Measurements from ENCODE around the gene KIAA1671. TPM values are rescaled to one million over a fixed set of nuclear protein-coding genes. Genes with fewer than 3 reads are reported as not detected.
"Not testable (repeated sequence)": the region's sequence is repeated elsewhere in the genome, so short reads cannot be mapped to it uniquely, and the experiment has no call there.

KIAA1671 gene
- total RNA-seq, 1 experiment from 2014 or later, result 9.6 TPM

DNA sequence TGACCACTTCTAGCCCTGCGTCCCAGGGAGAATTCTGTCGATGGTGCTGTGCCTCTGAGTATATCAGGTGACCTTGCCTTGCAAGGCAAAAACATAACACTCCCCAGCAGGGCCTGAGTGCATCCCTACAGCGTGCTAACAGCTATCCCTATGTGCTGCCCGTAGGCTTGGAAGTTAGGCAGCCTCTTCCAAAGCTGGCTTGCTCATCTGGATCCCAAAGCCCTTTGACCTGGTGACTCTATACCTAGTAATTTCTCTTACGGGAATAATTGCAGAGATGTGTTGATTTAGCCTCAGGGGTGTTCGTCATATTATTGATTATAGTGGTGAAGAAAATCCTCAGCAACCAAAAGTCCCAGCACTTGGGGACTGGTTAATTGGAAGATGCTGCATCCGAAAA lies 214.6 kb downstream of the KIAA1671 start:
- DNase-seq (ENCODE audit: low spot score), result no peak
- in situ Hi-C loops (cut with HindIII; ENCODE audit: low sequenced_read_pairs), result no loop called here

DNA sequence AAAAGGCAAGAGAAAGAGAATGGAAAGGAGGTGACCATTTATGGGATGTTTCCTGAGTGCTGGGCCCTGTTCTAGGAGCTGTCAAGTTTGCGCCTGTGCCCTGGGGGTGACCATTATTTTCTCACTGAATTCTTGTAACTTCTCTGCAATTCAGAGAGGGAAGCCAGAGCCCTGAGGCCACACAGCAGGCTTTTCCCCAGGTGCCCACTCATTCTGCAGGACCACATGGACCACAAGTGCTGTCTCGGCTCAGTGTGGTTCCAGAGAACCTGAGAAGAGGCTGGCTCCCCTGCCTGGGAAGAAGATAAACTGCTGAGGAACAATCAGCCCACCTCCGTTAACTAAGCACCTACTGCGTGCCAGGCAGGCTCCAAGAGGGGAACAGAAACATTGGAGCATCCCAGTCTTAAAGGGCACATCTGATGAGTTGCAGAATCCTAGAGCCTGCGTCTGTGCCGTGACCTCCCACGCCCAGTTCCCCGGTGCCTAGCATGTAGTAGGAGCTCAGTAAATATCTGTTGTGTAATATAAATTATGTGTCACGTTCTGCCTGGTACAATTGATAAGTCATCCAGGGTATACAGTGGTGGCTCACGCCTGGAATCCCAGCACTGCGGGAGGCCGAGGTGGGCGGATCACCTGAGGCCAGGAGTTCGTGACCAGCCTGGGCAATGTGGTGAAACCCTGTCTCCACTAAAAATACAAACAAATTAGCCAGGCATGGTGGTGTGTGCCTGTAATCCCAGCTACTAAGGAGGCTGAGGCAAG lies 215.5 kb downstream of the KIAA1671 start:
- in situ Hi-C loops (cut with HindIII; ENCODE audit: low sequenced_read_pairs), result no loop called here
- DNase-seq (ENCODE audit: low spot score), result no peak

DNA sequence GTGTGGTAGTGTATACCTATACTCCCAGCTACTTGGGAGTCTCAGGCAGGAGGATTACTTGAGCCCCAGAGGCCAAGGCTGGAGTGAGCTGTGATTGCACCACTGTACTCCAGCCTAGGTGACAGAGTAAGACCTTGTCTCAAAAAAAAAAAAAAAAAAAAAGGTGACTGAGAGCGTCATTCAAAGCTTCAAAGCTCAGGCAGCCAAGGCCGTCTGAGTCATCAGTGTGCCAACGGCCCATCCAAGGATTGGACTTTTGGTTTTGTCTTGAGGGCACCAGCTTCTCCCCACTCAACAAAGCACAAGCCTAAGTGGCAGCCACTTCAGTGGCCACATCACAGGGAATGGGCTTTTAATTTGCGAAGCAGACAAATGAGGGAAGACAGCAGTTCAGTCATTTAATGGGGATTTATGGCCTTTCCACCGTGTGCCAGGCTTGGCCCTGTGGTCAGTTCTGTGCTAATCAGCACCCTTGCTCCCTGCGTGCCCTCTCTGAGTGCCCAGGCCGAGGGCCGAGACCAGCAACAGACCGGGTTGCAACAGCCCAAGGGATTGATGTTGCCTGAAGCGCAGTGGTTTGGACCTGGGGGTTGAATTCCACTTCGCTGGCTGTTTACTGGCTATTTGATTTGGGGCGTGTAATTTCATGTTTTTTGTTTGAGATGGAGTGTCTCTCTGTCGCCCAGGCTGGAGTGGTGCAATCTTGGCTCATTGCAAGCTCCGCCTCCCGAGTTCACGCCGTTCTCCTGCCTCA lies 216.9 kb downstream of the KIAA1671 start:
- in situ Hi-C loops (cut with HindIII; ENCODE audit: low sequenced_read_pairs), result no loop called here

DNA sequence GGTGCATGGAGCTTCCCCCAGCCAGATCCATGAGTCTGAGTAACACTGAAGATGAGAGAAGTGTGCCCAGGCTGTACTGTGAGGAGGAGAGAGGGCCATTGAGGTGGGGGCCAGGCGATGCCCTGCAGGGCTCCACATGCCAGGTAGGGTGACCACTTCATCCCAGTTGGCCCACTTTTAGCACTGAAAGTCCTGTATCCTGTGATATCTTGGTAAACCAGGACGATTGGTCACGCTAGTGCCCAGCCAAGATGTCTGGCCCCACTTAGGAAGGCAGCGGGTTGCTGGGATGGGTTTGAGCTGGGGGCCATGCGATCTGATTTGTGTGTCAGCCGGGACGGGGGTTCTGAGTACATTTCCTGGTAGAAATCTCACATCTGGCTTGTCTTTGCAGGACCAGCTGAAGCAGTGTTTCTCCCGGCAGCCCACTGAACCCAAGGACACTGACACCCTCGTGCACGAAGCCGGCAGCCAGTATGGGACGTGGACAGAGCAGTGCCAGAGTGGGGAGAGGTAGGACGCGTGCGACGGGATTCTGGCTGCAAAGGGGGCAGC lies 218.0 kb downstream of the KIAA1671 start:
- in situ Hi-C loops (cut with HindIII; ENCODE audit: low sequenced_read_pairs), result no loop called here
- no peak for DNase-seq (ENCODE audit: low spot score)

More for the DNA sequence above, 216.9 kb downstream of the KIAA1671 start:
- no peak for DNase-seq (ENCODE audit: low spot score)

DNA sequence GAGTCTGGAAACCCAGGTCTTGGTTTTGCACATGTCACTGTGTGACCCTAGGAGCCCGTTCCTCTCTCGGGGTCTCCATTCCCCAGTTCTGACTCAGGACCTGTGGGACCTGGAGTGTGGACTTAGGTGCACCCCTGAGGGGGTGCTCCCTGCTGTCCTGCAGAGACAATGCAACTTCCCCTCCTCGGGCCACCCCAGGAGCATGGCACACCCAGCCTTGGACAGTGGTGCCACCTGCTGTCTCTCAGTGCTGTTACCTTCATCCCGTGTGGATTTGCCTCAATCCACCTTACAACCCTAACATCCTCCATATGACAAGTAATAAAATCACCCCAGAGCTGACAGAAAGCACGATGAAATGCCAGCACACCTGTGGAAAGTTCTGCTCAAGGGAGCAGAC lies 219.6 kb downstream of the KIAA1671 start:
- DNase-seq (ENCODE audit: low spot score), result no peak
- in situ Hi-C loops (cut with HindIII; ENCODE audit: low sequenced_read_pairs), result no loop called here

DNA sequence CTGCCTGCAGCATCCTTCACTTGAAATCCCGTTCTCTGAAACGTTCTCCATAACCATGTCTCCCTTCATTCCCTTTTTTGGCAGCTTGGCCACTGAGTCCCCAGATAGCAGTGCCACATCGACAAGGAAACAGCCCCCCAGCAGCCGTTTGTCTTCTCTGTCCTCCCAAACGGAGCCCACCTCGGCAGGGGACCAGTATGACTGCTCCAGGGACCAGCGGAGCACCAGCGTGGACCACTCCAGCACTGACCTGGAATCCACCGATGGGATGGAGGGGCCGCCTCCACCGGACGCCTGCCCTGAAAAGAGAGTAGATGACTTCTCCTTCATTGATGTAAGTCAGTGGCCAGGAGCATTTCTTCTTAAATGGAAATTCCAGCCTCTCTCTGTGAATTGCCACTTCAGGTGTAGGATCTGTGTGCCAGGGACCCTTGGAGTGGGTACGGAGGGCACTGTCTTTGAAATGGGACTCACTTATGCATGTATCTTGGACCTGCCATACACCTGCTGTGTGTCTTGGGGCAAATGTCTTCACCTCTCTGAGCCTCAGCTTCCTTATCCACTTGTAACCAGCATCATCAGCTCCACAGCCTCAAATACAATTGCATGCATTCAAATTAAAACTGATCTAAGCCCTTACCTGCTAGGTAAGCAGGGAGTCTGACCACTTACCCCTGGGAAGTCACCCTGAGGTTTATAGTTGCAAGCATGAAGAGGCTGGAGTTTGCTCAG lies 221.8 kb downstream of the KIAA1671 start:
- in situ Hi-C loops (cut with HindIII; ENCODE audit: low sequenced_read_pairs), result no loop called here
- DNase-seq (ENCODE audit: low spot score), result no peak

DNA sequence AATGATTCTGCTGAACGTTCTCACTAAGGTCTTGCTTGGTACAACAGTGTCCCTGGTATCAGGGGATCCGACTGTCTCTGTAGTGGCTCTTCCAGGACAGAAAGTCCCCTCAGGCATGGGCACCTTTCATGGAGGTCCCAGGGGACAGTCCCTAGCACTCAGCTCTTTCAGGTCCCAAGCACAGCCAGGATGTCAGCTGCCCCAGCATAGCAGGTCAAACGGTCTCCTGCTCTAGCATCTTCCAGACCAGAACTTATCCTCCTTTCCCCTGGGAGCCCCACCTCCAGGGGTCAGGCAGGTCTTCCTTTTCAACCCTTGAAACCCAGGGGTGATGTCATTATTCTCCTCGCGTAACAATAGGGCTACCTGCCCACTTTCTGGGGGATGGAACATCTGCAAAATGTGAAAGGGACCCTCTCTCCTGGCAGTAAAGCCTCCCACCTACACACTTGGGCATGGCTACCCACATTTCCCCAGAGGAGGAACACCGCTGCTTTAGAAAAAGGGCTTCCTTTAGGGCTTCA lies 222.4 kb downstream of the KIAA1671 start:
- in situ Hi-C loops (cut with HindIII; ENCODE audit: low sequenced_read_pairs), result no loop called here
- no peak for DNase-seq (ENCODE audit: low spot score)

DNA sequence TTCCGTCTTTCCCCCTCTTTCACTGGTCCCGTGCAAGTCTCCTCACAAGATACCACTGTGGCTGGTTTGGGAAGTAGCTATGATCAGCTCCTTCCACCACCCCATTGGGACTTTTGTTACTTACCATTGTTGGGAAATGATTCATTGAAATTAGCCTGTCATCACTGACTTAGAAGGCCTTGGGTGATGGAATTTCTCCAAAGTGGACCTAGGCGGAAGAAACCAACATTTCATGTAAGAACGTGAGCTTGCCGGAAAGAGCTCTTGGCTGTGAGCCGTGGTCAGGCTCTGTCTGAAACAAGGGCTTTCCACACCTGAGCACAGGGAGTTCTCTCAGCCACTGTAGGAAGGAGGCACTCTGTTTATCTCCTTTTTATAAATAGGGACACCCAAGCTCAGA lies 223.7 kb downstream of the KIAA1671 start:
- DNase-seq (ENCODE audit: low spot score), result no peak
- in situ Hi-C loops (cut with HindIII; ENCODE audit: low sequenced_read_pairs), result no loop called here

DNA sequence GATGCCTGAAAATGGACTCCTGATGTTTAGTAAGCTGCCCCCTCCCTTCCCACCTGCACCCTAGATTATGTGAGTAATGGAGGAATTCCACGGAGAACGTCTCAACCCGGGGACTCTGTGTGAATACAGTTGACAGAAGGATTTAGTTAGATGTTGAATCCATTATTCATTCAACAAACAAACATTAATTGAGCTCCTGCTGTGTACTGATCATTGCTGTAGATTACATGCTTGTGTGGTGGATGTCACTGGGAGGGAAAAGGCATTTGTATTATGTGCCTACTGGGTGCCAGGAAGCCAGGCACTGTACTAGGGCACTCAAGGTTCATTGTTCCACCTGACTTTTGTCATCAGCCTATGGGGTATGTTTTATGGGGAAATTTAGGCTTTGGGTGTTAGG lies 224.3 kb downstream of the KIAA1671 start:
- in situ Hi-C loops (cut with HindIII; ENCODE audit: low sequenced_read_pairs), result no loop called here
- no peak for DNase-seq (ENCODE audit: low spot score)

DNA sequence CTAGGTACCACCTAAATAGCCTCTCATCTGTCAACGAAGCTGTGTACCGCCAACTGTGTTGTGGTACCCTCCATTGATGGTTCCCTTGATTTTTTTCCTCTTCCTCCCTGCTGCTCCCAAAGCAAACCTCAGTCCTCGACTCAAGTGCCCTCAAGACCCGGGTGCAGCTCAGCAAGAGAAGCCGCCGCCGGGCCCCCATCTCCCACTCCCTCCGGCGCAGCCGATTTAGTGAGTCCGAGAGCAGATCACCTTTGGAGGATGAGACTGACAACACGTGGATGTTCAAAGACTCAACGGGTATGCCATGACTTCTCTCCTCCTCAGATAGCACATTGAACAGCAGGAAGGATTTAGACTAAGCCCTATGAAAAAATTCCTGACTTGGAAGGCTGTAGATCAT lies 224.7 kb downstream of the KIAA1671 start:
- no peak for DNase-seq (ENCODE audit: low spot score)
- in situ Hi-C loops (cut with HindIII; ENCODE audit: low sequenced_read_pairs), result no loop called here

DNA sequence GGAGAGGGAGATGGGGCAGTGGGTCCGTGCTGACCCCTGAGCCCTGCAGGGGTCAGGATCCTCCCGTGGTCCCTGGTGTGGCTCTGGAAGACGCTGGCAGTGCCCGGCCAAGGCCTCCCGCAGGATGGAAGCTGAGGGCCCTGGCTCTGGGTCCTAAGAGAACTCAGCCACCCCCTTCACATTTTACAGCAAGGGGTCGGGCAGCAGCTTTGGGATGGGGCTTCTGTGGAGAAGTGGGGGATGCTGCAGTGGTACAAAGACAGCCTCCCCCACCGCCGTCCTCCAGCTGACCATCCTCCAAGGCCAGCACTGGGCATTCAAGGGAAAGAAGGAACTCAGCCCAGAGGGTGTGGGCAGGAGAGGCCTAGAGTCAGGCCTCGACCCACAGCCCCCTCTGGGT lies 225.4 kb downstream of the KIAA1671 start:
- in situ Hi-C loops (cut with HindIII; ENCODE audit: low sequenced_read_pairs), result no loop called here
- DNase-seq (ENCODE audit: low spot score), result no peak

DNA sequence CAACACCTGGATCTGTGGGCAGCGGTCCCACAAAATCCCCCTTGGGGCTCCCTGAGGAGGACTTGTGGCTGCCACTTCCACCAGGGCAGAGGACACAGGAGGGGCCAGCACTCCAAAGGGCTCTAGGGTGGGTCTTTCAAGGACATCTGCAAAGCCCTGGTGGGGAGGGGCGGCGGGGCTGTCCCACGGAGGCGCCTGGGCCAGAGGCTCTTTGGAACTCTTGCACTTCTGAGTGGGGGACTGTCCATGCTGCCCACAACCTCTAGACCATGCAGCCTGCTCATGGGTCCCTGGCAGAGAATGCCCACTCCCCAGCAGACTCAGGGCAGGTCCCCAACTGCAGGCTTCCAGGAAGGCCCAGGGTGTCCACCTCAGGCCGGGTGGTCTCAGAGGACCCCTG lies 225.8 kb downstream of the KIAA1671 start:
- in situ Hi-C loops (cut with HindIII; ENCODE audit: low sequenced_read_pairs); DNase-seq (ENCODE audit: low spot score): not testable (repeated sequence)

DNA sequence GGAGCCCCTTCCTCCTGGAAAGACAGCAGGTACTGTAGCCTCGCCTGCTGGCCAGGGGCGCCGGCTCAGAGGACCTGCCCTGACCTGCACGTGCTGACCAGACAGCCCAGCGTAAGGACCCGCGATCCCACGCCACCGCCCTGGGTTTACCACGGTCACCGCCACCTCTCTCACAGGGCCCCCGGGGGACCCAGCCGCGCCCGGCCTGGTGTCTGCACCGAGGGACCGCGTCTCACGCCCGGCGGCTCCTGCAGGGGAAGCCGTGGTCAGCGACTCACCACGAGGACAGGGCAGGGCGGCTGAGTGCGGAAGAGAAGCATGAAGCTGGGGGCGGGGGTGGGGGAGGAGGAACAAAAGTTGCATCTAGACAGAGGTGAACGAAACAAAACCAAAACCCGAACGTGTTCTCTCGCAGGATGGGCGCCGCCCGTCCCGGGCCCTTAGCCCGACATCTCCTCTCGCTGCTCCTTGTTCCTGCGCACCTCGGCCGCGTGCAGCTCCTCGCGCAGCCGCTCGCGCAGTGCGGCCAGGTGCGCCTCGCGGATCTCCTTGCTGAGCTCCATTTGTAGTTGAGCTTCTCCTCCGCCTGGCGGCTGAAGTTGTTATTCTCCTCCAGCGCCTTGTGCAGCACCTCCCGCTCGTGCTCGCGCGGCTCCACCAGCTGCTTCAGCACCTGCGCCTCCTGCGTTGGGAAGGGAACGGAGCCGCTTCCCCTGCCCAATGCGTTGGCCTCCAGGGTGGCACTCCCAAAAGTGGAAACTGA lies 226.5 kb downstream of the KIAA1671 start:
- in situ Hi-C loops (cut with HindIII; ENCODE audit: low sequenced_read_pairs), result not testable (repeated sequence)

DNA sequence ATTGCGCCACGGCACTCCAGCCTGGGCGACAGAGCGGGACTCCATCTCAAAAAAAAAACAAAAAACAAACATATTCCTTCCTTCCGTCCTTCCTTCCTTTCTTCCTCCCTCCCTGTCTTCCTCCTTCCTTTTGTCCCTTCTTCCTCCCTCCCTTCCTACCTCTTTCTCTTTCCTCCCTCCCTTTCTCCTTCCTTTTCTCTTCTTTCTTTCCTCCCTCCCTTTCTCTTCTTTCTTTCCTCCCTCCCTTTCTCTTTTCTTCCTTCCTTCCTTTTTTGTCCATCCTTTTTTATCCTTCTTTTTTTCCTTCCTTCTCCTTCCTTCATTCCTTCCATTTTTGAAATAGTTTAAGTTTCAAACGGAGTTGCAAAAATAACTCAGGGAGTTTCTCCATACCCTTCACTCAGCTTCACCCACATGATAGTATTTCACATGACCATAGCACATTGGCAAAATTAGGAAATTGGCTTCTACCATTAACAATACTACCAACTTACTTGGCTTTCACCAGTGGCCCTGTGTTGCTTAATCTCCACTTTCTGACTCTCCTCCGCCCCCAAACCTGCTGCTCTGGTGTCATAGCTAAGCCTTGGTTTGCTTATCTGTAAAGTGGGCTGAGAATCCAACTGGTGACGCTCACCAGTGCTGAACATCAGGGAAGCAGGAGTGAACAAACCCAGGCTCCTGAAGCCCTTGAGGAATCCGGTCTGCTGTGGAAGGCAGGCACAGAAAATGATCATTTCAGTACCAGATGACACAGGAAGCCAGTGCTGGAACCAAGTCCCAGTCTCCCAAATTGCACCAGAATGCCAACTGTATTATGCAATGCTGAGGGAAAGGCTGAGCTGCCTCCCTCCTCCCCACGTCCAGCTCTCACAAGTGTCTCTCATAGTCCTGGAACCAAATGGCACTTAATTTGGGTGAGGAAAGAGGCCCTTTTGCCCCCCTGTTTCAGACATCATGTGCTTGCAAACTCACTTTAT lies 229.9 kb downstream of the KIAA1671 start:
- in situ Hi-C loops (cut with HindIII; ENCODE audit: low sequenced_read_pairs), result no loop called here

More for the DNA sequence above, 226.5 kb downstream of the KIAA1671 start:
- DNase-seq (ENCODE audit: low spot score), result not testable (repeated sequence)

DNA sequence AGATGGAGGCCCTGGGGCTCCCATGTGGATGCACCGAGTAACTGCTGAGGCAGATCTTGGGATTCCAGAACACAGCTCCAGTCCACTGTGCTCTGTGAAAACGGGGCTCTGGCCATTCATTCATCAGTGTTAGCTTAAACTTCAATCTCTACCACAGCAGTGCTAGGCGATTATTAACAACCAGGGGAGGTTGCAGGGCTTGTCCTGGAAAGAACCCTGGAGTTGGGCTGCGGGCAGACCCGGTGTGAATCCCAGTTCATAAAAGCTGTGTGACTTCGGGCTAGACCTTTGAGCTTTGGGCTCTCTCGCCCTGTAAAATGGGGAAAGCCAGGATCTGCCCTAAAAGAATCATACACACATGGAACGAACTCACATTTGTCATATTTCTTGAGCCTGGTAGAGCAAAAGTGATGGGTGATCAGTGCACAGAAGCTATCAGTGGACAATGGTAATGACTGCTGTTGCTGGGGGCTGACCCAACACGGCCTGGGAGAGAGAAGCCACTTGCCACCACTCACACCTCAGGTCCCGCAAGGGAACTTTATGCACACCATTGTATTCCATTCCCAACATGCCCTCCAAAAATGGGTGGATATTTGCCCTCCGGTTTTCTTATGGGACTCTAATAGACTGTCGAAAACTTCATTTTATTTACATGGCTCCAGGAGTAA lies 231.6 kb downstream of the KIAA1671 start:
- DNase-seq (ENCODE audit: low spot score), result no peak
- in situ Hi-C loops (cut with HindIII; ENCODE audit: low sequenced_read_pairs), result no loop called here

More for the DNA sequence above, 229.9 kb downstream of the KIAA1671 start:
- no peak for DNase-seq (ENCODE audit: low spot score)

DNA sequence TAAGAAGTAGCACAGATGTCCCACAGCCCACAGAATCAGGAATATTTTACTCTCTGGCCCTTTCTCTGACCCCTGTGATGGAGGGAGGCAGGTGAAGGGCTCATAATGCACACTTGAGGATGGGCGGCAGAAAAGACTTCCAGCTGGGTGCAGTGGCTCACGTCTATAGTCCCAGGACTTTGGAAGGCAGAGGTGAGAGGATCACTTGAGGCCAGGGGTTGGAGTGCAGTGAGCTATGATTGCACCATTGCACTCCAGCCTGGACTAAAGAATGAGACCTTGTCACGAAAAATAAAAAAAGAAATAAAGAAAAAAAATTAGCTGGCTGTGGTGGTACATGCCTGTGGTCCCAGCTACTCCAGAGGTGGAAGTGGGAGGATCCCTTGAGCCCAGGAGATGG lies 233.6 kb downstream of the KIAA1671 start:
- no peak for DNase-seq (ENCODE audit: low spot score)
- in situ Hi-C loops (cut with HindIII; ENCODE audit: low sequenced_read_pairs), result no loop called here

DNA sequence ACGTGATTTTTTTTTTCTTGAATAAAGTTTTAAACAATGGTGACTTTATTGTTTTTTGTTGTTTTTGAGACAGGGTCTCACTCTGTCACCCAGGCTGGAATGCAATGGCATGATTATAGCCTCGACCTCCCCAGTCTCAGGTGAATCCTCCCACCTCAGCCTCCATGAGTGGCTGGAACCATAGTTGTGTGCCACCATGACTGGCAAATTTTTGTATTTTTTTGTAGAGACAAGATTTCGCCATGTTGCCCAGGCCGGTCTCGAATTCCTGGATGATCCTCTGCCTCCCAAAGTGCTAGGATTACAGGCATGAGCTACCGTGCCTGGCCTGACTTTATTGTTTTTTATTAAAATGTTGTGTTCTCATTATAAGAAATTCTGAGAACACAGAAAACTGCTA lies 235.0 kb downstream of the KIAA1671 start:
- no peak for DNase-seq (ENCODE audit: low spot score)
- in situ Hi-C loops (cut with HindIII; ENCODE audit: low sequenced_read_pairs), result no loop called here

All from G401 (cell line).